T follicular helper cell (primary cell): ENCODE results near the gene TXNDC2.
"Not testable (repeated sequence)": the region's sequence is repeated elsewhere in the genome, so short reads cannot be mapped to it uniquely, and the experiment has no call there.

ENCODE experiments used
- DNase-seq: peaks from one replicate; pipeline ENCODE4 v3.0.0-alpha.2; 2020; ENCODE audit warnings: low read depth

The TXNDC2 gene

GRCh38 chr18:9884532-9885140, 1.1 kb upstream of the TXNDC2 start:
- DNase-seq, result no peak

- no peak for DNase-seq
These were observed 204 bp downstream of the TXNDC2 start for GRCh38 chr18:9886005-9886348.

GRCh38 chr18:9887992-9888391, 2.2 kb downstream of the TXNDC2 start:
- no peak for DNase-seq

- DNase-seq, result no peak
These were observed 4.4 kb downstream of the TXNDC2 start for GRCh38 chr18:9890196-9890595.

- no peak for DNase-seq
These were observed 5.2 kb downstream of the TXNDC2 start for GRCh38 chr18:9890957-9891356.

- not testable (repeated sequence) for DNase-seq
These were observed 5.7 kb downstream of the TXNDC2 start for GRCh38 chr18:9891515-9891914.

GRCh38 chr18:9894454-9895068, 8.8 kb downstream of the TXNDC2 start:
- no peak for DNase-seq

- no peak for DNase-seq
These were observed 11.4 kb downstream of the TXNDC2 start for GRCh38 chr18:9897129-9897528.

- DNase-seq, result not testable (repeated sequence)
These were observed 12.1 kb downstream of the TXNDC2 start for GRCh38 chr18:9897787-9898291.

GRCh38 chr18:9898792-9899549, 13.2 kb downstream of the TXNDC2 start:
- DNase-seq, result no peak

- not testable (repeated sequence) for DNase-seq
These were observed 13.8 kb downstream of the TXNDC2 start for GRCh38 chr18:9899550-9899930.

- no peak for DNase-seq
These were observed 14.9 kb downstream of the TXNDC2 start for GRCh38 chr18:9900699-9901098.

GRCh38 chr18:9901377-9901776, 15.6 kb downstream of the TXNDC2 start:
- DNase-seq, result no peak

- not testable (repeated sequence) for DNase-seq
These were observed 16.5 kb downstream of the TXNDC2 start for GRCh38 chr18:9902264-9902663.

GRCh38 chr18:9902832-9903231, 17.1 kb downstream of the TXNDC2 start:
- no peak for DNase-seq

GRCh38 chr18:9905401-9905922, 19.7 kb downstream of the TXNDC2 start:
- no peak for DNase-seq

- no peak for DNase-seq
These were observed 20.7 kb downstream of the TXNDC2 start for GRCh38 chr18:9906481-9906880.

- DNase-seq, result no peak
These were observed 22.1 kb downstream of the TXNDC2 start for GRCh38 chr18:9907867-9908266.

- DNase-seq, result no peak
These were observed 24.3 kb downstream of the TXNDC2 start for GRCh38 chr18:9910071-9910470.

GRCh38 chr18:9910661-9911060, 24.9 kb downstream of the TXNDC2 start:
- DNase-seq, result no peak

GRCh38 chr18:9911226-9911625, 25.5 kb downstream of the TXNDC2 start:
- no peak for DNase-seq

GRCh38 chr18:9912285-9912684, 26.5 kb downstream of the TXNDC2 start:
- not testable (repeated sequence) for DNase-seq

GRCh38 chr18:9913151-9913525, 27.4 kb downstream of the TXNDC2 start:
- DNase-seq, result no peak
